HFFc6 (cell line): ENCODE data around the gene ENPP1. TPM values are rescaled to one million over a fixed set of nuclear protein-coding genes. Genes with fewer than 3 reads are reported as not detected.

Source experiments
- DNase-seq: peaks from one replicate; pipeline ENCODE4 v3.0.0-alpha.2; 2018
- H3K27ac Mint-ChIP-seq: 2 replicates; pipeline ENCODE4 v1.8.0; 2020; ENCODE audit warnings: mild to moderate bottlenecking, mixed read lengths
- H3K27me3 Mint-ChIP-seq: 2 replicates; pipeline ENCODE4 v1.8.0; 2021; ENCODE audit warnings: mild to moderate bottlenecking, moderate library complexity, mixed read lengths; ENCODE audit not compliant: insufficient read depth
- H3K36me3 Mint-ChIP-seq: 2 replicates; pipeline ENCODE4 v1.8.0; 2021; ENCODE audit warnings: low read depth, mixed read lengths
- H3K4me1 Mint-ChIP-seq: 2 replicates; pipeline ENCODE4 v1.8.0; 2020; ENCODE audit warnings: low read depth, mixed read lengths
- H3K4me3 Mint-ChIP-seq: 2 replicates; pipeline ENCODE4 v1.8.0; 2020; ENCODE audit warnings: mild to moderate bottlenecking, moderate library complexity, mixed read lengths
- H3K9me3 Mint-ChIP-seq: 2 replicates; pipeline ENCODE4 v1.8.0; 2020; ENCODE audit warnings: mild to moderate bottlenecking, mixed read lengths
- CTCF ChIP-seq: fragments of 200-600 bp; sonication (generic); IDR thresholded peaks from 2 replicates; pipeline ENCODE4 v1.5.0; 2021; ENCODE audit warnings: antibody characterized with exemption, mild to moderate bottlenecking
- total RNA-seq, 6 experiments: library from RNA; stranded (reverse); fragmentation: NEBNext Ultra II Directional; extraction: Animal tissue kit (Norgen Biotek cat#: 25700); gene quantifications; 2 replicates in 1 of 6; 3 replicates in 5 of 6; pipeline ENCODE4 v1.2.3, GENCODE V29; 2021

Gene ENPP1
- total RNA-seq, 6 experiments from 2014 or later = 30.1 to 39.5 (median 36.3) TPM

GRCh38 chr6:131883016-131883415, 75.2 kb downstream of the ENPP1 start:
- no peak for DNase-seq
- Mint-ChIP-seq H3K4me1 (peaks cover 14% of the 10 kb centered on the region), H3K27me3 (no peaks in the 10 kb centered on the region), H3K36me3 (peaks cover 12% of the 10 kb centered on the region), H3K9me3 (no peaks in the 10 kb centered on the region), H3K4me3 (no peak overlapping the region), H3K27ac (no peak overlapping the region)
- no peak for TF ChIP-seq CTCF

- Mint-ChIP-seq H3K9me3 (no peaks in the 10 kb centered on the region), H3K4me1 (peaks cover 14% of the 10 kb centered on the region), H3K36me3 (peaks cover 30% of the 10 kb centered on the region), H3K27ac (no peak overlapping the region; the same call in 1 of the 2 replicates), H3K4me3 (no peak overlapping the region), H3K27me3 (no peaks in the 10 kb centered on the region)
- no peak for TF ChIP-seq CTCF
- peak; percentile 36 for DNase-seq
Observed at GRCh38 chr6:131885237-131885636, 77.4 kb downstream of the ENPP1 start.

- H3K9me3 Mint-ChIP-seq = no peaks in the 10 kb centered on the region
- H3K27me3 Mint-ChIP-seq = no peaks in the 10 kb centered on the region
- no peak for TF ChIP-seq CTCF
- no peak overlapping the region for H3K4me3 Mint-ChIP-seq
- DNase-seq = no peak
- no peak overlapping the region for H3K27ac Mint-ChIP-seq
- peaks cover 14% of the 10 kb centered on the region for H3K4me1 Mint-ChIP-seq
- H3K36me3 Mint-ChIP-seq = peaks cover 25% of the 10 kb centered on the region
Observed at GRCh38 chr6:131886517-131886916, 78.7 kb downstream of the ENPP1 start.

- Mint-ChIP-seq H3K4me3 (no peak overlapping the region), H3K4me1 (peaks cover 8% of the 10 kb centered on the region)
Observed at GRCh38 chr6:131890091-131890490, 82.3 kb downstream of the ENPP1 start.

GRCh38 chr6:131893198-131893597, 85.4 kb downstream of the ENPP1 start:
- DNase-seq = no peak
- peaks cover 9% of the 10 kb centered on the region for H3K9me3 Mint-ChIP-seq
- no peak overlapping the region for H3K27ac Mint-ChIP-seq

More at GRCh38 chr6:131890091-131890490, 82.3 kb downstream of the ENPP1 start:
- Mint-ChIP-seq H3K27me3 (no peaks in the 10 kb centered on the region), H3K9me3 (no peaks in the 10 kb centered on the region), H3K36me3 (peaks cover 24% of the 10 kb centered on the region), H3K27ac (no peak overlapping the region)
- DNase-seq = no peak
- TF ChIP-seq CTCF = no peak

More at GRCh38 chr6:131893198-131893597, 85.4 kb downstream of the ENPP1 start:
- no peak for TF ChIP-seq CTCF
- Mint-ChIP-seq H3K36me3 (peaks cover 35% of the 10 kb centered on the region), H3K27me3 (peaks cover 2% of the 10 kb centered on the region; the same call in 1 of the 2 replicates), H3K4me1 (no peaks in the 10 kb centered on the region), H3K4me3 (no peak overlapping the region)
